ENCODE measurements around the gene TCEAL2.

DNA sequence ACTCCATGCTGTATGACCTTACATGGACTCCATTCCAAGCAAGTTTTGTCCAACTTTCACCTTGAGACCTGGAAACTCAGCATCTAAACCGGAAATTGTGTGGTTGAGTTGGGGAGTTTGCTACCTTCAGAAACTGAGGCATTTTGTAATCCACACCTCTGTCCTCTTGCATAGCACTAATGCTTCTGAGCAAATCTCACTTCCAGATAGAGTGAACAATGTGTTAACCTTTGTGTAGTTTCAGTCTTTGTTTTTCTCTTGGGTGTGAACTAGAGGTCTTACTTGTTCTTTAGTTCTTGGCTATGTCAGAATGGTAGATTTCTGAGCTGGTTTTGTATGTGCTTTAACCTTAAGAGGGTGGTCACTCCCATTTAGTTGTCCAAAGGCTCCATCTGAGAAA is 48.1 kb upstream of the TCEAL2 start:
- no peak for TF ChIP-seq CTCF (IDR thresholded peaks at IDR 0.05)
- TF ChIP-seq POLR2AphosphoS5 (IDR thresholded peaks at IDR 0.05) = no peak
- no peak for TF ChIP-seq POLR2A (IDR thresholded peaks at IDR 0.05)

Data from suprapubic skin (tissue), 4 donors.